K562 (cell line): ENCODE measurements around the gene PTPN13.

Experiments used
- CTCF ChIP-seq, 3 experiments: IDR thresholded peaks in 2 of 3; conservative IDR thresholded peaks in 1 of 3; 2 replicates each; pipeline ENCODE4 v1.5.1; 2011 to 2012; ENCODE audit warnings: low read length in 3 of 3, mild to moderate bottlenecking in 3 of 3, control low read depth in 2 of 3, improper control_type of control experiment in 1 of 3, inconsistent platforms in 1 of 3, low read depth in 1 of 3, mixed read lengths in 1 of 3, moderate library complexity in 1 of 3; ENCODE audit not compliant: insufficient read depth in 2 of 3
- FOXK1 ChIP-seq: sonication (generic); formaldehyde crosslinking; IDR thresholded peaks from 2 replicates; pipeline ENCODE4 v1.8.0; 2022; ENCODE audit warnings: missing genetic modification reagents, mild to moderate bottlenecking, borderline replicate concordance
- SIN3A ChIP-seq, 2 experiments: fragments of 150-350 bp in 1 of 2; IDR thresholded peaks; 2 replicates each; pipeline ENCODE4 v1.6.1; 2011 to 2016; ENCODE audit warnings: borderline replicate concordance in 2 of 2, low read depth in 2 of 2, low read length in 2 of 2, mild to moderate bottlenecking in 2 of 2, moderate library complexity in 2 of 2; ENCODE audit not compliant: control insufficient read depth in 1 of 2
- SPI1 ChIP-seq: IDR thresholded peaks from 2 replicates; pipeline ENCODE4 v1.6.1; 2011; ENCODE audit warnings: low read depth, low read length, control low read depth, borderline replicate concordance
- TAF1 ChIP-seq: IDR thresholded peaks from 2 replicates; pipeline ENCODE4 v1.6.1; 2011; ENCODE audit warnings: mild to moderate bottlenecking, low read length, moderate library complexity; ENCODE audit not compliant: insufficient read depth, control insufficient read depth, severe bottlenecking; ENCODE audit errors: extremely low read depth
- ZBTB7A ChIP-seq: IDR thresholded peaks from 2 replicates; pipeline ENCODE4 v1.6.1; 2011; ENCODE audit warnings: low read depth, mild to moderate bottlenecking, low read length, moderate library complexity, borderline replicate concordance; ENCODE audit not compliant: control insufficient read depth
- ZNF165 ChIP-seq: fragments of 250-450 bp; sonication (Bioruptor Pico); IDR thresholded peaks from 2 replicates; pipeline ENCODE4 v1.4.0; 2020; ENCODE audit warnings: borderline replicate concordance

GRCh38 chr4:86547140-86547539, 47.0 kb upstream of the PTPN13 start:
- TF ChIP-seq ZNF165 (CRISPR knock-in tag) (no peak), CTCF (IDR thresholded peaks at IDR 0.05 in 2 of 3, conservative IDR thresholded peaks at IDR 0.05 in 1 of 3; ENCODE audit: insufficient read depth in 2 of 3, low read depth in 1 of 3, low read length in 3 of 3) (no peak), ZBTB7A (no peak), SIN3A (IDR thresholded peaks at IDR 0.05; ENCODE audit: borderline replicate concordance in 2 of 2, control insufficient read depth in 1 of 2, low read depth in 2 of 2, low read length in 2 of 2) (no peak), FOXK1 (CRISPR knock-in tag) (no peak), TAF1 (no peak), SPI1 (no peak)
